HPDE6-E6E7 (cell line): ENCODE measurements around the gene SPTBN4.
"Not testable (repeated sequence)": the region's sequence is repeated elsewhere in the genome, so short reads cannot be mapped to it uniquely, and the experiment has no call there.

ENCODE experiments used
- DNase-seq: peaks from one replicate; pipeline ENCODE4 v3.0.0; 2011; ENCODE audit warnings: missing footprints; ENCODE audit errors: extremely low spot score

Gene SPTBN4

GRCh38 chr19:40617961-40618360 lies 151.2 kb downstream of the SPTBN4 start:
- DNase-seq, result no peak

DNA sequence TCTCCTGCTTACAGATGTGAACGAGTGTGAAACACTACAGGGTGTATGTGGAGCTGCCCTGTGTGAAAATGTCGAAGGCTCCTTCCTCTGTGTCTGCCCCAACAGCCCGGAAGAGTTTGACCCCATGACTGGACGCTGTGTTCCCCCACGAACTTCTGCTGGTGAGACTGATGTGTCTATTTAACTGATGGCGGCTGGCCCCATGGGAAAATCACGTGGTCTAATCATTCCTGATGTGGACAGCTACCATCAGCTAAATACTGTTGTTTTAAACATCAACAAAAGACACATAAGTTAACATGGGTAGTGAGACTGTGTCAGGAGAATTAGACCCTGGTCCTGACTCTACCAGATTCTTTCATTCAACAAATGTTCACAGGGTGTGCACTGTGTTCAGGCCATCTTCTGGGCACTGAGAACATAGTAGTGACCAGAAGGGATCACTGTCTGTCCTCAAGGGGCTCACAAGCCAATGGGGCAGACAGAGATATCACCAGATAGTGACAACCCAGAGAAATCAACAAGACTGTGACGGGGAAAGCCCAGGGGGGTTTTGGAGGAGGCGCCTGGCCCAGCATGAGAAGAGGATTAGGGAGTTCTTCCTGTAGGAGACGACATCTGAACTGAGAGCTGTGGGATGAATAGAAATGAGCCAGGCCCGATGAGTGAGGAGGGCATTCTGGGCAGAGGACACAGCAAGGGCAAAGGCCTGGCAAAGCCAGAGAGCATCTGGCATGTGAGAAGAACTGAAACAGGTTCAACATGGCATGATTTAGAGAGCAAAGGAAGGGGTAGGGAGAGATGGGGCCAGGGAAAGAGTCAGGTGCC lies 152.7 kb downstream of the SPTBN4 start:
- DNase-seq, result no peak

DNA sequence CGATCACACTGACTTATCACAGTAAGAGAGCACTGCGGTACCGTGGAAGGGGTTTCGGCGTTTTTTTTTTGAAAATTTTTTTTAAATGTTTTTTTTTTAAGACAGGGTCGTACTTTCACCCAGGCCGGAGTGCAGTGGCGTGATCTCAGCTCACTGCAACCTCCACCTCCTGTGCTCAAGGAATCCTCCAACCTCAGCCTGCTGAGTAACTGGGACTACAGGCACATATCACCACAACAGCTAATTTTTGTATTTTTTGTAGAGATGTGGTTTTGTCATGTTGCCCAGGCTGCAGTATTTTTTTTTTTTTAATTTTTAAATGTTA lies 153.3 kb downstream of the SPTBN4 start:
- DNase-seq, result no peak

DNA sequence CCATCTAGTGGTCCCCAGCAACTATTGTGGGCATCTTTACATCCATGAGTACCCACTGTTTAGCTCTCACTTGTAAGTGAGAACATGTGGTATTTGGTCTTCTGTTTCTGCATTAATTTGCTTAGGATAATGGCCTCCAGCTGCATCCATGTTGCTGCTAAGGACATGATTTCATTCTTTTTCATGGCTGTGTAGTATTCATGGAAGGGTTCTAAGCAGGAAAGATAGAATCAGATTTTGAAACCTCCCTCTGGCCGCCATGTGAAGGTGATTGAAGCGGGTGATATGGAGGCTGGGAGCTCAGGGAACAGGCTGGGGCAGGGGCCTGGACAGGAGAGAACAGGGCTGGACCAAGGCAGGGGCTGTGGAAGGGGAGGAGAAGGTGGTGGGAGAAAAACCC lies 154.5 kb downstream of the SPTBN4 start:
- DNase-seq, result no peak

DNA sequence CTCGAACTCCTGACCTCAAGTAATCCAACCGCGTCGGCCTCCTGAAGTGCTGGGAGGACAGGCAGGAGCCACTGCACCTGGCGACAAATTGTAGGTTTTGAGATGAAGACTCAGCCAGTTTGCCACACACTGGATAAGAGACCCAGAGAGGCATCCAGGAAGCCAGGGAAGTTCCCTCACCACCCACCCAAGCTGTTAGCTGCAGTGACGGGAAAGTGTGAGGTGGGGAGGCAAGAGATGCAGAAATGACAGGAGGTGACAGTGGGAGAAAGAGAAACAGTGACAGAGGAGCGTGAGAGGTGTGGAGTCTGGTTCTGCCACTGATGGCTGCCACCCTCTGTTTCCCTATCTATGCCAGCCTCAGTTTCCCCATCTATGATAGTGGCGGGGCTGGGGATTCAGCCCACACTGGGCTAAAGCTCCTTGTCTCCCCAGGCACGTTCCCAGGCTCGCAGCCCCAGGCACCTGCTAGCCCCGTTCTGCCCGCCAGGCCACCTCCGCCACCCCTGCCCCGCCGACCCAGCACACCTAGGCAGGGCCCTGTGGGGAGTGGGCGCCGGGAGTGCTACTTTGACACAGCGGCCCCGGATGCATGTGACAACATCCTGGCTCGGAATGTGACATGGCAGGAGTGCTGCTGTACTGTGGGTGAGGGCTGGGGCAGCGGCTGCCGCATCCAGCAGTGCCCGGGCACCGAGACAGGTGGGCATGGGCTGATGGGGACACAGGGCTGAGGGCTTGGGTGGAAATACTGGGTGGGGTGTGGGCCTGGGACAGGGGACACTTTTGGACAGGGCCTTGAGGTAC lies 155.4 kb downstream of the SPTBN4 start:
- DNase-seq, result no peak

- DNase-seq, result no peak
These were observed 155.9 kb downstream of the SPTBN4 start for GRCh38 chr19:40622773-40623075.

GRCh38 chr19:40623403-40624251 lies 156.8 kb downstream of the SPTBN4 start:
- no peak for DNase-seq

DNA sequence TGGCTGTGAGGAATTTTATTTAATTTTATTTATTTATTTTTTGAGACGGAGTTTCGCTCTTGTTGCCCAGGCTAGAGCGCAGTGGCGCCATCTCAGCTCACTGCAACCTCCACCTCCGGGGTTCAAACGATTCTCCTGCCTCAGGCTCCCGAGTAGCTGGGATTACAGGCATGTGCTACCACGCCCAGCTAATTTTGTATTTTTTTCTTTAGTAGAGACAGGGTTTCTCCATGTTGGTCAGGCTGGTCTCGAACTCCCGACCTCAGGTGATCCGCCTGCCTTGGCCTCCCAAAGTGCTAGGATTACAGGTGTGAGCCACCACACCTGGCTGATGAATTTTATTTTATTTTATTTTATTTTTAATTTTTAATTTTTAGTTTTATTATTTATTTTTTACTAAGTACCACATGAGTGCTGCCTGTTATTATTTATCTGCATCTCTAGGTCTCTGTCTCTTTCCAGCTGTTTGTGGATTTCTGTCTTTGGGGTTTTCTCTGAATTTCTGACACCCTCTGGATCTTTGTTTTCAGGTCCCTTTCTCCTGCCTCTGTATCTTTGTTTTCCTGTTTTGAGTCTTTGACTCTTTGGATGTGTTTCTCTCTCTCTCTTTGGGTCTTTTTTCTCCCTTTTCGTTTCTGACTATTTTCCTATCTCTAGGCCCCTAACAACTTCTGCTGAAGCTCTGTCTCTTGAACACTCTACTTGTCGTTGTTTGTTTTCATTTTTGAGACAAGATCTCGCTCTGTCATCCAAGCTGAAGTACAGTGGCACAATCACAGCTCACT lies 157.8 kb downstream of the SPTBN4 start:
- not testable (repeated sequence) for DNase-seq

DNA sequence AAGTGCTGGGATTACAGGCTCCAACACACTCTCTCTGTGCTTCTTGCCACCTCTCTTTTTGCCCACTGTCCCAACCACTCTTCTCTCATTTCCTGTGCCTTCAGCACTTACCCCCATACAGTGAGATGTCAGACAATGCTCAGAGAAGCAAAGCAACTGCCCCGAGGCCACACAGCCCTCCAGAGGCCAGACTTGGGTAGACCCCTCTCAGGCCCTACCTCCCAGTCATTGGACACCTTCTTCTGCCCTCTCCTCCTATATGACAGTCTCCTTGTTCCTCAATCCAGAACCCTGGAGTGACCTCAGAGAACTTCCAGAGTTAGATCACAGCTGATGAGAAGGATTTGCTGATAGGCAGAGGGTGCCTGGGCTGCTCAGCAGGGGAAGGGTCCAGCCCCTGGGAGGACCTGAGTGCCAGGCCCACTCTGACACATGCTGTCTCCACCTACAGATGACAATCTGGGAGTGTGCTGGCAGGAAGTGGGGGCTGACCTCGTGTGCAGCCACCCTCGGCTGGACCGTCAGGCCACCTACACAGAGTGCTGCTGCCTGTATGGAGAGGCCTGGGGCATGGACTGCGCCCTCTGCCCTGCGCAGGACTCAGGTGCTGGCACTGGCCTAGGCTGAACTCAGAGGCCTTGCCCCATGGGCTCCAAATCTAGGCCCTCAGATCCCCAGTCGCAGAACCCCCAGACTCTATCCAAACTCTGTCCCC lies 158.8 kb downstream of the SPTBN4 start:
- no peak for DNase-seq
